WTC11 (cell line): ENCODE data around the gene VTA1.

Experiments used
- CREM ChIP-seq: sonication (generic); formaldehyde crosslinking; IDR thresholded peaks from 2 replicates; pipeline ENCODE4 v1.8.1; 2022; ENCODE audit warnings: mild to moderate bottlenecking, missing genetic modification reagents, moderate library complexity
- GABPB1 ChIP-seq: sonication (generic); formaldehyde crosslinking; IDR thresholded peaks from 2 replicates; pipeline ENCODE4 v1.8.1; 2023; ENCODE audit warnings: mild to moderate bottlenecking, missing genetic modification reagents
- PRDM15 ChIP-seq: sonication (generic); formaldehyde crosslinking; IDR thresholded peaks from 2 replicates; pipeline ENCODE4 v1.8.0; 2022; ENCODE audit warnings: missing genetic modification reagents
- ZNF121 ChIP-seq: sonication (generic); formaldehyde crosslinking; IDR thresholded peaks from 2 replicates; pipeline ENCODE4 v1.8.0; 2023; ENCODE audit warnings: missing genetic modification reagents
- TF ChIP-seq, protein P1 (sequence below): fragments of 200-600 bp; IDR thresholded peaks from 2 replicates; pipeline ENCODE4 v1.8.0; 2022; ENCODE audit warnings: antibody characterized with exemption

DNA sequence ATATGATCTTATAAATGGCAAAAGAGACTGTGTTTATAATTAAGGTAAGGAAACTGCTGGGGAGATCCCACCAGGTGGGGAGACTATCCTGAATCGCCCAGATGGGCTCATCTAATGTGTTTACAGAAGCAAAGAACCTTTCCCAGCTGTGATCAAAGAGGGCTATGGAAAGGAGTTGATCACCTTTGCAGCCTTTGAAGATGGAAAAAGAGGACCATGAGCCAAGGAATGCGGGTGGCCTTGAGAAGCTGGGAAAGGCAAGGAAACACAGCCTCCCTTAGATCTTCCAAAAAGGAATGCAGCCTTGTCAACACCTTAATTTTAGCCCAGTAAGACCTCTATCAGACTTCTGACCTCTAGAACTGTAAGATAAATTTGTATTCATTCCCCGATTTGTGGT lies 88.2 kb downstream of the VTA1 start:
- TF ChIP-seq ZNF121 (CRISPR knock-in tag) (no peak), GABPB1 (CRISPR knock-in tag) (no peak), CREM (no peak), PRDM15 (no peak)
- TF ChIP-seq, protein P1, sequence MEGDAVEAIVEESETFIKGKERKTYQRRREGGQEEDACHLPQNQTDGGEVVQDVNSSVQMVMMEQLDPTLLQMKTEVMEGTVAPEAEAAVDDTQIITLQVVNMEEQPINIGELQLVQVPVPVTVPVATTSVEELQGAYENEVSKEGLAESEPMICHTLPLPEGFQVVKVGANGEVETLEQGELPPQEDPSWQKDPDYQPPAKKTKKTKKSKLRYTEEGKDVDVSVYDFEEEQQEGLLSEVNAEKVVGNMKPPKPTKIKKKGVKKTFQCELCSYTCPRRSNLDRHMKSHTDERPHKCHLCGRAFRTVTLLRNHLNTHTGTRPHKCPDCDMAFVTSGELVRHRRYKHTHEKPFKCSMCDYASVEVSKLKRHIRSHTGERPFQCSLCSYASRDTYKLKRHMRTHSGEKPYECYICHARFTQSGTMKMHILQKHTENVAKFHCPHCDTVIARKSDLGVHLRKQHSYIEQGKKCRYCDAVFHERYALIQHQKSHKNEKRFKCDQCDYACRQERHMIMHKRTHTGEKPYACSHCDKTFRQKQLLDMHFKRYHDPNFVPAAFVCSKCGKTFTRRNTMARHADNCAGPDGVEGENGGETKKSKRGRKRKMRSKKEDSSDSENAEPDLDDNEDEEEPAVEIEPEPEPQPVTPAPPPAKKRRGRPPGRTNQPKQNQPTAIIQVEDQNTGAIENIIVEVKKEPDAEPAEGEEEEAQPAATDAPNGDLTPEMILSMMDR: no peak
